IMR-90 (cell line): Measurements from ENCODE around the gene C17orf67. TPM values are rescaled to one million over a fixed set of nuclear protein-coding genes. Genes with fewer than 3 reads are reported as not detected.

Experiments used
- ATAC-seq: fragments of 200-7000 bp; cut with Tn5 transposase; 2 replicates; pipeline ENCODE4 v1.9.1; 2020; ENCODE audit warnings: low read depth, mild to moderate bottlenecking, moderate library complexity
- BruUV-seq: library from RNA; stranded (reverse); fragments of 400-500 nt; replicated peaks from 2 replicates; lab custom pipeline; 2021; lab: Mats Ljungman, UMichigan
- CTCF ChIA-PET: fragments of 300-600 bp; formaldehyde crosslinking; extraction: SDS; loops from one replicate; lab custom pipeline; 2021; ENCODE audit warnings: antibody characterized with exemption; lab: Yijun Ruan, JAX
- POLR2A ChIA-PET: fragments of 300-600 bp; sonication (Branson Sonifier 250); formaldehyde crosslinking; loops from one replicate; lab custom pipeline; 2022; ENCODE audit warnings: antibody characterized with exemption; ENCODE audit not compliant: unreplicated experiment; lab: Charles Lee
- DNase-seq: peaks from one replicate; pipeline ENCODE4 v3.0.0; 2013
- H2AFZ ChIP-seq: replicated peaks from 2 replicates; pipeline ENCODE3; 2013; ENCODE audit warnings: low read length, mild to moderate bottlenecking; ENCODE audit not compliant: poor library complexity
- H2AK5ac ChIP-seq: 2 replicates; pipeline ENCODE4 v1.6.1; 2013; ENCODE audit warnings: low read depth, low read length, inconsistent platforms
- H2AK9ac ChIP-seq: replicated peaks from 2 replicates; pipeline ENCODE3; 2013; ENCODE audit warnings: mild to moderate bottlenecking, low read depth, low read length, moderate library complexity; ENCODE audit not compliant: poor library complexity
- H2BK120ac ChIP-seq: 2 replicates; pipeline ENCODE4 v1.6.1; 2013; ENCODE audit warnings: low read depth, low read length, inconsistent platforms
- H2BK15ac ChIP-seq: 3 replicates; pipeline ENCODE4 v1.6.1; 2013; ENCODE audit warnings: low read depth, low read length, inconsistent platforms
- H2BK20ac ChIP-seq: 2 replicates; pipeline ENCODE4 v1.6.1; 2013; ENCODE audit warnings: low read depth, mild to moderate bottlenecking, inconsistent platforms, low read length, moderate library complexity
- H2BK5ac ChIP-seq: 2 replicates; pipeline ENCODE4 v1.6.1; 2013; ENCODE audit warnings: mild to moderate bottlenecking, low read depth, low read length, inconsistent platforms; ENCODE audit not compliant: poor library complexity, severe bottlenecking
- H3K14ac ChIP-seq: replicated peaks from 2 replicates; pipeline ENCODE4 v1.6.1; 2013; ENCODE audit warnings: low read depth, low read length, inconsistent platforms
- H3K18ac ChIP-seq: 2 replicates; pipeline ENCODE4 v1.6.1; 2013; ENCODE audit warnings: low read depth, low read length, control low read depth
- H3K23ac ChIP-seq: 2 replicates; pipeline ENCODE4 v1.6.1; 2013; ENCODE audit warnings: low read depth, low read length, inconsistent platforms
- H3K27ac ChIP-seq: 2 replicates; pipeline ENCODE4 v1.5.1; 2013; ENCODE audit warnings: mild to moderate bottlenecking, control low read depth, low read length; ENCODE audit not compliant: insufficient read depth
- H3K27me3 ChIP-seq: 2 replicates; pipeline ENCODE4 v1.6.1; 2013; ENCODE audit warnings: low read length; ENCODE audit not compliant: control insufficient read depth, insufficient read depth
- H3K36me3 ChIP-seq: 2 replicates; pipeline ENCODE4 v1.6.1; 2013; ENCODE audit warnings: low read length, mixed read lengths; ENCODE audit not compliant: control insufficient read depth, insufficient read depth
- H3K4ac ChIP-seq: 2 replicates; pipeline ENCODE4 v1.6.1; 2013; ENCODE audit warnings: low read depth, low read length, inconsistent platforms
- H3K4me1 ChIP-seq: 2 replicates; pipeline ENCODE4 v1.6.1; 2013; ENCODE audit warnings: low read length, mixed read lengths; ENCODE audit not compliant: control insufficient read depth, insufficient read depth
- H3K4me2 ChIP-seq: 2 replicates; pipeline ENCODE4 v1.6.1; 2013; ENCODE audit warnings: low read depth, mild to moderate bottlenecking, control low read depth, low read length, moderate library complexity
- H3K4me3 ChIP-seq: 2 replicates; pipeline ENCODE4 v1.5.1; 2013; ENCODE audit warnings: low read depth, mild to moderate bottlenecking, control low read depth, low read length, moderate library complexity; ENCODE audit not compliant: insufficient read depth
- H3K56ac ChIP-seq: 2 replicates; pipeline ENCODE4 v1.6.1; 2013; ENCODE audit warnings: low read length, inconsistent platforms; ENCODE audit not compliant: insufficient read depth; ENCODE audit errors: extremely low read depth
- H3K79me1 ChIP-seq, 2 experiments: 2 replicates each; pipeline ENCODE4 v1.6.1; 2013; ENCODE audit warnings: low read length in 2 of 2, inconsistent platforms in 1 of 2, low read depth in 1 of 2
- H3K9ac ChIP-seq: 2 replicates; pipeline ENCODE4 v1.6.1; 2013; ENCODE audit warnings: low read depth, low read length, control low read depth
- H3K9me1 ChIP-seq: 2 replicates; pipeline ENCODE4 v1.6.1; 2013; ENCODE audit warnings: low read length, inconsistent platforms; ENCODE audit not compliant: insufficient read depth
- H3K9me3 ChIP-seq: 2 replicates; pipeline ENCODE4 v1.6.1; 2013; ENCODE audit warnings: low read length; ENCODE audit not compliant: control insufficient read depth, insufficient read depth
- H4K20me1 ChIP-seq: 2 replicates; pipeline ENCODE4 v1.6.1; 2013; ENCODE audit warnings: low read length, inconsistent platforms; ENCODE audit not compliant: insufficient read depth
- H4K5ac ChIP-seq: 2 replicates; pipeline ENCODE4 v1.6.1; 2013; ENCODE audit warnings: mild to moderate bottlenecking, low read depth, low read length, control low read depth
- H4K8ac ChIP-seq, 2 experiments: 2 replicates each; pipeline ENCODE4 v1.6.1; 2013; ENCODE audit warnings: low read depth in 2 of 2, low read length in 2 of 2, control low read depth in 1 of 2, inconsistent platforms in 1 of 2
- H4K91ac ChIP-seq: 2 replicates; pipeline ENCODE4 v1.6.1; 2013; ENCODE audit warnings: low read depth, low read length, inconsistent platforms; ENCODE audit not compliant: insufficient read depth
- CHD1 ChIP-seq: IDR thresholded peaks from 2 replicates; pipeline ENCODE4 v1.6.1; 2012; ENCODE audit warnings: low read depth, low read length, improper control_type of control experiment
- ELK1 ChIP-seq: fragments of 150-350 bp; IDR thresholded peaks from 2 replicates; pipeline ENCODE4 v1.6.1; 2016; ENCODE audit warnings: low read depth, mild to moderate bottlenecking, low read length, moderate library complexity, borderline replicate concordance
- MAFK ChIP-seq: IDR thresholded peaks from 2 replicates; pipeline ENCODE4 v1.6.1; 2012; ENCODE audit warnings: low read depth, low read length, improper control_type of control experiment
- MAZ ChIP-seq: IDR thresholded peaks from 2 replicates; pipeline ENCODE4 v1.6.1; 2012; ENCODE audit warnings: low read depth, mild to moderate bottlenecking, low read length, improper control_type of control experiment, moderate library complexity, borderline replicate concordance
- MXI1 ChIP-seq: IDR thresholded peaks from 2 replicates; pipeline ENCODE4 v1.6.1; 2012; ENCODE audit warnings: low read depth, mild to moderate bottlenecking, low read length, moderate library complexity, borderline replicate concordance
- RAD21 ChIP-seq: IDR thresholded peaks from 2 replicates; pipeline ENCODE4 v1.6.1; 2012; ENCODE audit warnings: low read length, improper control_type of control experiment
- RCOR1 ChIP-seq: IDR thresholded peaks from 2 replicates; pipeline ENCODE4 v1.6.1; 2012; ENCODE audit warnings: mild to moderate bottlenecking, low read length, improper control_type of control experiment; ENCODE audit not compliant: insufficient replicate concordance
- RFX5 ChIP-seq: IDR thresholded peaks from 2 replicates; pipeline ENCODE4 v1.8.0; 2012; ENCODE audit warnings: low read depth, mild to moderate bottlenecking, low read length, moderate library complexity
- WGBS, 2 experiments: methylation state at CpG; one replicate each; pipeline versions ENCODE4 v1.1.5 to v1.1.7; 2013; ENCODE audit warnings: missing lambda C conversion rate in 2 of 2; ENCODE audit not compliant: insufficient read length in 1 of 2; ENCODE audit errors: extremely low coverage in 2 of 2; 5-methylcytosine and 5-hydroxymethylcytosine counted together
- dilution Hi-C: fragments of 300-500 bp; cut with HindIII; formaldehyde crosslinking; loops from one replicate; pipeline ENCODE4 v1.14.3; 2018; ENCODE audit warnings: low sequenced_read_pairs; ENCODE audit not compliant: unreplicated experiment
- in situ Hi-C: fragments of 300-500 bp; cut with MboI; formaldehyde crosslinking; loops from 3 replicates; pipeline ENCODE4 v1.14.3; 2019; ENCODE audit warnings: low sequenced_read_pairs, inconsistent platforms, mixed read lengths
- intact Hi-C: fragments of 100-400 bp; cut with micrococcal nuclease; formaldehyde crosslinking; loops from 2 replicates; pipeline ENCODE4 v1.10.0; 2022
- polyA plus RNA-seq, 3 experiments: library from polyadenylated mRNA; depleted of rRNA; stranded (reverse); fragments of >200 nt; gene quantifications; 2 replicates each; pipeline ENCODE4 v1.2.3, GENCODE V29; 2012; ENCODE audit warnings: low replicate concordance in 1 of 3
- total RNA-seq: library from RNA; depleted of rRNA; stranded (reverse); fragments of >200 nt; gene quantifications from 2 replicates; pipeline ENCODE4 v1.2.3, GENCODE V29; 2012

The C17orf67 gene
- total and polyA plus RNA-seq, 2 of the 4 experiments (the other 2 are of a cell fraction): 0.18 to 1.1 TPM

- H3K4ac ChIP-seq: no peak overlapping the region
- H3K56ac ChIP-seq: no peak overlapping the region
- H2BK120ac ChIP-seq: no peak overlapping the region
- H2AK5ac ChIP-seq: no peak overlapping the region
- H4K5ac ChIP-seq: no peak overlapping the region
- no CpG with 5 or more reads among the region's 1 CpG for WGBS, 2 experiments
- ATAC-seq (no peak), DNase-seq (no peak)
- peaks cover 7 to 13% of the 10 kb centered on the region in 2 experiments for H3K79me1 ChIP-seq
- H3K4me2 ChIP-seq: no peak overlapping the region
- H2AK9ac ChIP-seq: no peak overlapping the region
- no peak overlapping the region for H2BK15ac ChIP-seq
- H3K27ac ChIP-seq: no peak overlapping the region
- H4K20me1 ChIP-seq: no peaks in the 10 kb centered on the region; the same call in 1 of the 2 replicates
- dilution Hi-C loops (no loop called here), in situ Hi-C loops (no loop called here), intact Hi-C loops (no loop called here)
- no peak overlapping the region for H3K9ac ChIP-seq
- no peak overlapping the region for H3K23ac ChIP-seq
- H3K18ac ChIP-seq: no peak overlapping the region
- H3K4me1 ChIP-seq: no peaks in the 10 kb centered on the region
- no peak for TF ChIP-seq CHD1
- TF ChIP-seq MAFK: no peak
- TF ChIP-seq MXI1: no peak
- TF ChIP-seq ELK1: no peak
- TF ChIP-seq RCOR1: no peak
- no peak for TF ChIP-seq MAZ
- no peak for TF ChIP-seq RAD21
- TF ChIP-seq RFX5: no peak
- H3K9me1 ChIP-seq: peaks cover 3% of the 10 kb centered on the region; the same call in 1 of the 2 replicates
- no peaks in the 10 kb centered on the region for H3K27me3 ChIP-seq
- H2BK20ac ChIP-seq: no peak overlapping the region
- H2BK5ac ChIP-seq: no peak overlapping the region
- H3K36me3 ChIP-seq: no peaks in the 10 kb centered on the region
- ChIA-PET CTCF (no interaction called here), POLR2A (no interaction called here)
- no peak overlapping the region for H4K8ac ChIP-seq
- H3K14ac ChIP-seq: no peak overlapping the region
- BruUV-seq: no TSS peak
- H4K91ac ChIP-seq: no peak overlapping the region
- H3K4me3 ChIP-seq: no peak overlapping the region
- H3K9me3 ChIP-seq: no peaks in the 10 kb centered on the region
- H2AFZ ChIP-seq: no peak overlapping the region
These were observed 9.2 kb downstream of the C17orf67 start for GRCh38 chr17:56824503-56824902.
